ENCODE results near the gene LGR6.

The LGR6 gene

GRCh38 chr1:202237052-202237451 lies 43.5 kb downstream of the LGR6 start (continued):
- TF ChIP-seq ZNF398 (tag by site-specific recombination; IDR thresholded peaks at IDR 0.05) (peak; percentile 78), GLIS1 (tag by site-specific recombination; IDR thresholded peaks at IDR 0.05) (peak; percentile 77), ZNF692 (tag by site-specific recombination; IDR thresholded peaks at IDR 0.05) (peak; percentile 42), ZNF174 (tag by site-specific recombination; IDR thresholded peaks at IDR 0.05) (no peak), ZNF561 (tag by site-specific recombination; IDR thresholded peaks at IDR 0.05; ENCODE audit: borderline replicate concordance) (no peak), ZIC2 (tag by site-specific recombination; IDR thresholded peaks at IDR 0.05) (peak; percentile 98), ZNF558 (tag by site-specific recombination; IDR thresholded peaks at IDR 0.05) (no peak), GLIS2 (tag by site-specific recombination; IDR thresholded peaks at IDR 0.05) (peak; percentile 76), CTCF (tag by site-specific recombination; IDR thresholded peaks at IDR 0.05) (peak; percentile 93), ZNF521 (tag by site-specific recombination; IDR thresholded peaks at IDR 0.05) (no peak), ZSCAN16 (tag by site-specific recombination; IDR thresholded peaks at IDR 0.05) (no peak), PRDM1 (tag by site-specific recombination; IDR thresholded peaks at IDR 0.05) (no peak), ZXDB (tag by site-specific recombination; IDR thresholded peaks at IDR 0.05) (peak; percentile 60), ZBTB20 (tag by site-specific recombination; IDR thresholded peaks at IDR 0.05) (peak; percentile 22; the same call in 1 of the 2 replicates), REST (tag by site-specific recombination; IDR thresholded peaks at IDR 0.05) (peak; percentile 15; the same call in 1 of the 2 replicates)
- TF ChIP-seq, protein P1, sequence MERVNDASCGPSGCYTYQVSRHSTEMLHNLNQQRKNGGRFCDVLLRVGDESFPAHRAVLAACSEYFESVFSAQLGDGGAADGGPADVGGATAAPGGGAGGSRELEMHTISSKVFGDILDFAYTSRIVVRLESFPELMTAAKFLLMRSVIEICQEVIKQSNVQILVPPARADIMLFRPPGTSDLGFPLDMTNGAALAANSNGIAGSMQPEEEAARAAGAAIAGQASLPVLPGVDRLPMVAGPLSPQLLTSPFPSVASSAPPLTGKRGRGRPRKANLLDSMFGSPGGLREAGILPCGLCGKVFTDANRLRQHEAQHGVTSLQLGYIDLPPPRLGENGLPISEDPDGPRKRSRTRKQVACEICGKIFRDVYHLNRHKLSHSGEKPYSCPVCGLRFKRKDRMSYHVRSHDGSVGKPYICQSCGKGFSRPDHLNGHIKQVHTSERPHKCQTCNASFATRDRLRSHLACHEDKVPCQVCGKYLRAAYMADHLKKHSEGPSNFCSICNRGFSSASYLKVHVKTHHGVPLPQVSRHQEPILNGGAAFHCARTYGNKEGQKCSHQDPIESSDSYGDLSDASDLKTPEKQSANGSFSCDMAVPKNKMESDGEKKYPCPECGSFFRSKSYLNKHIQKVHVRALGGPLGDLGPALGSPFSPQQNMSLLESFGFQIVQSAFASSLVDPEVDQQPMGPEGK (tag by site-specific recombination; IDR thresholded peaks at IDR 0.05) = peak; percentile 92
- TF ChIP-seq, protein P2, sequence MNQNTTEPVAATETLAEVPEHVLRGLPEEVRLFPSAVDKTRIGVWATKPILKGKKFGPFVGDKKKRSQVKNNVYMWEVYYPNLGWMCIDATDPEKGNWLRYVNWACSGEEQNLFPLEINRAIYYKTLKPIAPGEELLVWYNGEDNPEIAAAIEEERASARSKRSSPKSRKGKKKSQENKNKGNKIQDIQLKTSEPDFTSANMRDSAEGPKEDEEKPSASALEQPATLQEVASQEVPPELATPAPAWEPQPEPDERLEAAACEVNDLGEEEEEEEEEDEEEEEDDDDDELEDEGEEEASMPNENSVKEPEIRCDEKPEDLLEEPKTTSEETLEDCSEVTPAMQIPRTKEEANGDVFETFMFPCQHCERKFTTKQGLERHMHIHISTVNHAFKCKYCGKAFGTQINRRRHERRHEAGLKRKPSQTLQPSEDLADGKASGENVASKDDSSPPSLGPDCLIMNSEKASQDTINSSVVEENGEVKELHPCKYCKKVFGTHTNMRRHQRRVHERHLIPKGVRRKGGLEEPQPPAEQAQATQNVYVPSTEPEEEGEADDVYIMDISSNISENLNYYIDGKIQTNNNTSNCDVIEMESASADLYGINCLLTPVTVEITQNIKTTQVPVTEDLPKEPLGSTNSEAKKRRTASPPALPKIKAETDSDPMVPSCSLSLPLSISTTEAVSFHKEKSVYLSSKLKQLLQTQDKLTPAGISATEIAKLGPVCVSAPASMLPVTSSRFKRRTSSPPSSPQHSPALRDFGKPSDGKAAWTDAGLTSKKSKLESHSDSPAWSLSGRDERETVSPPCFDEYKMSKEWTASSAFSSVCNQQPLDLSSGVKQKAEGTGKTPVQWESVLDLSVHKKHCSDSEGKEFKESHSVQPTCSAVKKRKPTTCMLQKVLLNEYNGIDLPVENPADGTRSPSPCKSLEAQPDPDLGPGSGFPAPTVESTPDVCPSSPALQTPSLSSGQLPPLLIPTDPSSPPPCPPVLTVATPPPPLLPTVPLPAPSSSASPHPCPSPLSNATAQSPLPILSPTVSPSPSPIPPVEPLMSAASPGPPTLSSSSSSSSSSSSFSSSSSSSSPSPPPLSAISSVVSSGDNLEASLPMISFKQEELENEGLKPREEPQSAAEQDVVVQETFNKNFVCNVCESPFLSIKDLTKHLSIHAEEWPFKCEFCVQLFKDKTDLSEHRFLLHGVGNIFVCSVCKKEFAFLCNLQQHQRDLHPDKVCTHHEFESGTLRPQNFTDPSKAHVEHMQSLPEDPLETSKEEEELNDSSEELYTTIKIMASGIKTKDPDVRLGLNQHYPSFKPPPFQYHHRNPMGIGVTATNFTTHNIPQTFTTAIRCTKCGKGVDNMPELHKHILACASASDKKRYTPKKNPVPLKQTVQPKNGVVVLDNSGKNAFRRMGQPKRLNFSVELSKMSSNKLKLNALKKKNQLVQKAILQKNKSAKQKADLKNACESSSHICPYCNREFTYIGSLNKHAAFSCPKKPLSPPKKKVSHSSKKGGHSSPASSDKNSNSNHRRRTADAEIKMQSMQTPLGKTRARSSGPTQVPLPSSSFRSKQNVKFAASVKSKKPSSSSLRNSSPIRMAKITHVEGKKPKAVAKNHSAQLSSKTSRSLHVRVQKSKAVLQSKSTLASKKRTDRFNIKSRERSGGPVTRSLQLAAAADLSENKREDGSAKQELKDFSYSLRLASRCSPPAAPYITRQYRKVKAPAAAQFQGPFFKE (tag by site-specific recombination; IDR thresholded peaks at IDR 0.05; ENCODE audit: borderline replicate concordance) = no peak
- TF ChIP-seq, protein P3, sequence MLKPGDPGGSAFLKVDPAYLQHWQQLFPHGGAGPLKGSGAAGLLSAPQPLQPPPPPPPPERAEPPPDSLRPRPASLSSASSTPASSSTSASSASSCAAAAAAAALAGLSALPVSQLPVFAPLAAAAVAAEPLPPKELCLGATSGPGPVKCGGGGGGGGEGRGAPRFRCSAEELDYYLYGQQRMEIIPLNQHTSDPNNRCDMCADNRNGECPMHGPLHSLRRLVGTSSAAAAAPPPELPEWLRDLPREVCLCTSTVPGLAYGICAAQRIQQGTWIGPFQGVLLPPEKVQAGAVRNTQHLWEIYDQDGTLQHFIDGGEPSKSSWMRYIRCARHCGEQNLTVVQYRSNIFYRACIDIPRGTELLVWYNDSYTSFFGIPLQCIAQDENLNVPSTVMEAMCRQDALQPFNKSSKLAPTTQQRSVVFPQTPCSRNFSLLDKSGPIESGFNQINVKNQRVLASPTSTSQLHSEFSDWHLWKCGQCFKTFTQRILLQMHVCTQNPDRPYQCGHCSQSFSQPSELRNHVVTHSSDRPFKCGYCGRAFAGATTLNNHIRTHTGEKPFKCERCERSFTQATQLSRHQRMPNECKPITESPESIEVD (tag by site-specific recombination; IDR thresholded peaks at IDR 0.05) = no peak
